Neural progenitor cell (in vitro differentiated cells): ENCODE data around the gene EDAR. TPM values are rescaled to one million over a fixed set of nuclear protein-coding genes. Genes with fewer than 3 reads are reported as not detected.

Source experiments
- DNase-seq: peaks from one replicate; pipeline ENCODE4 v3.0.0-alpha.2; 2016; ENCODE audit warnings: low spot score
- H2AFZ ChIP-seq: fragments of 200-600 bp; sonication (generic); replicated peaks from 2 replicates; pipeline ENCODE4 v1.6.1; 2016; ENCODE audit warnings: antibody characterized with exemption
- H3F3A ChIP-seq: fragments of 200-600 bp; sonication (generic); 2 replicates; pipeline ENCODE4 v1.6.1; 2016; ENCODE audit warnings: antibody characterized with exemption, low read depth
- H3K27ac ChIP-seq: fragments of 200-600 bp; sonication (generic); 2 replicates; pipeline ENCODE4 v1.5.1; 2016; ENCODE audit warnings: mild to moderate bottlenecking
- H3K27me3 ChIP-seq: fragments of 200-600 bp; sonication (generic); 2 replicates; pipeline ENCODE4 v1.6.1; 2016; ENCODE audit warnings: mild to moderate bottlenecking, moderate library complexity
- H3K36me3 ChIP-seq: fragments of 200-600 bp; sonication (generic); 2 replicates; pipeline ENCODE4 v1.5.1; 2016
- H3K4me1 ChIP-seq: fragments of 200-600 bp; sonication (generic); 2 replicates; pipeline ENCODE4 v1.6.1; 2016; ENCODE audit warnings: mixed run types
- H3K4me2 ChIP-seq: fragments of 200-600 bp; sonication (generic); 2 replicates; pipeline ENCODE4 v1.6.1; 2016
- H3K4me3 ChIP-seq: fragments of 200-600 bp; sonication (generic); 2 replicates; pipeline ENCODE4 v1.5.1; 2016
- H3K79me2 ChIP-seq: fragments of 200-600 bp; sonication (generic); 2 replicates; pipeline ENCODE4 v1.6.1; 2016; ENCODE audit warnings: low read depth
- H3K9ac ChIP-seq: fragments of 200-600 bp; sonication (generic); 2 replicates; pipeline ENCODE4 v1.6.1; 2016
- H3K9me3 ChIP-seq: fragments of 200-600 bp; sonication (generic); 2 replicates; pipeline ENCODE4 v1.5.1; 2016; ENCODE audit warnings: low read depth
- H4K20me1 ChIP-seq: fragments of 200-600 bp; sonication (generic); 2 replicates; pipeline ENCODE4 v1.6.1; 2016; ENCODE audit warnings: low read depth
- H3K27ac Mint-ChIP-seq: 3 replicates; pipeline ENCODE4 v1.8.0; 2021; ENCODE audit warnings: mixed read lengths
- H3K27me3 Mint-ChIP-seq: 2 replicates; pipeline ENCODE4 v1.8.0; 2022; ENCODE audit warnings: low read depth, mild to moderate bottlenecking, inconsistent platforms, moderate library complexity, mixed read lengths; ENCODE audit not compliant: insufficient read depth
- H3K36me3 Mint-ChIP-seq: 3 replicates; pipeline ENCODE4 v1.8.0; 2021; ENCODE audit warnings: mixed read lengths
- H3K4me1 Mint-ChIP-seq: 3 replicates; pipeline ENCODE4 v1.8.0; 2021; ENCODE audit warnings: mixed read lengths
- H3K4me3 Mint-ChIP-seq: 3 replicates; pipeline ENCODE4 v1.8.0; 2021; ENCODE audit warnings: mild to moderate bottlenecking, moderate library complexity, mixed read lengths
- H3K9me3 Mint-ChIP-seq: 3 replicates; pipeline ENCODE4 v1.8.0; 2020; ENCODE audit warnings: mixed read lengths
- CTCF ChIP-seq: fragments of 200-600 bp; sonication (generic); IDR thresholded peaks from 2 replicates; pipeline ENCODE4 v1.5.1; 2017; ENCODE audit warnings: antibody characterized with exemption, mild to moderate bottlenecking
- EZH2 ChIP-seq: fragments of 200-600 bp; sonication (generic); IDR thresholded peaks from 2 replicates; pipeline ENCODE4 v1.6.1; 2017; ENCODE audit warnings: antibody characterized with exemption, mild to moderate bottlenecking, moderate library complexity
- EZH2phosphoT487 ChIP-seq: fragments of 200-600 bp; sonication (generic); IDR thresholded peaks from 2 replicates; pipeline ENCODE4 v1.6.1; 2017; ENCODE audit warnings: antibody characterized with exemption
- total RNA-seq: library from RNA; depleted of rRNA; stranded (reverse); fragments of >200 nt; gene quantifications from 2 replicates; pipeline ENCODE4 v1.2.3, GENCODE V29; 2015; ENCODE audit warnings: low replicate concordance

Gene EDAR
- total RNA-seq = not detected in 2 replicates

- H3K27ac ChIP-seq = no peak within 1 kb of the TSS
- H3K27me3 ChIP-seq = peaks cover 16% of the 10 kb centered on the region
- H3K9me3 Mint-ChIP-seq = peaks cover under 1% of the 10 kb centered on the region
- peak within 1 kb of the TSS; percentile 91 for H3K27ac Mint-ChIP-seq
- H3K9ac ChIP-seq = no peak within 1 kb of the TSS
- no peaks in the 10 kb centered on the region for H3K36me3 Mint-ChIP-seq
- no peaks in the 10 kb centered on the region for H3K36me3 ChIP-seq
- no peak within 1 kb of the TSS for H3K4me3 ChIP-seq
- no peaks in the 10 kb centered on the region for H4K20me1 ChIP-seq
- TF ChIP-seq CTCF (peak; percentile 73), EZH2phosphoT487 (no peak)
- peaks cover 36% of the 10 kb centered on the region for H3K4me1 Mint-ChIP-seq
- H3K27me3 Mint-ChIP-seq = peaks cover 12% of the 10 kb centered on the region
- no peaks in the 10 kb centered on the region for H3F3A ChIP-seq
- no peak within 1 kb of the TSS for H3K4me2 ChIP-seq
- H3K4me1 ChIP-seq = no peaks in the 10 kb centered on the region
- no peak within 1 kb of the TSS for H2AFZ ChIP-seq
- peak within 1 kb of the TSS; percentile 41 for H3K4me3 Mint-ChIP-seq
- H3K9me3 ChIP-seq = no peaks in the 10 kb centered on the region
- no peaks in the 10 kb centered on the region for H3K79me2 ChIP-seq
- peak; percentile 82 for DNase-seq
Observed at GRCh38 chr2:108988796-108989713, at the start of gene EDAR. Gene EDAR, minus strand, starts transcription at chr2:108989220. Its CDS starts 58,206 bp downstream, at chr2:108931014.

- H3F3A ChIP-seq = peaks cover 14% of the 10 kb centered on the region
- H3K79me2 ChIP-seq = no peaks in the 10 kb centered on the region
- no peak overlapping the region for H3K4me3 ChIP-seq
- DNase-seq = no peak
- H3K4me2 ChIP-seq = no peak overlapping the region
- H3K4me1 ChIP-seq = peaks cover 20% of the 10 kb centered on the region
- H3K9me3 ChIP-seq = no peaks in the 10 kb centered on the region
- Mint-ChIP-seq H3K4me1 (peaks cover 30% of the 10 kb centered on the region), H3K4me3 (no peak overlapping the region), H3K27me3 (peaks cover 15% of the 10 kb centered on the region), H3K27ac (no peak overlapping the region), H3K9me3 (peaks cover 11% of the 10 kb centered on the region), H3K36me3 (peaks cover 5% of the 10 kb centered on the region)
- no peak for TF ChIP-seq EZH2phosphoT487
- TF ChIP-seq CTCF = no peak
- TF ChIP-seq EZH2 = no peak
- H2AFZ ChIP-seq = no peak overlapping the region
- no peaks in the 10 kb centered on the region for H4K20me1 ChIP-seq
- H3K27ac ChIP-seq = no peak overlapping the region
- no peaks in the 10 kb centered on the region for H3K36me3 ChIP-seq
- H3K27me3 ChIP-seq = peaks cover 49% of the 10 kb centered on the region
- no peak overlapping the region for H3K9ac ChIP-seq
Observed at GRCh38 chr2:109033171-109033570, 44.2 kb upstream of the EDAR start.

GRCh38 chr2:109032229-109032820 is 43.3 kb upstream of the EDAR start:
- H3K9ac ChIP-seq = no peak overlapping the region
- H3K4me3 Mint-ChIP-seq = peak overlapping the region; percentile 75
- H3K4me3 ChIP-seq = peak overlapping the region; percentile 49
- peaks cover 24% of the 10 kb centered on the region for H3K4me1 ChIP-seq
- no peak for TF ChIP-seq CTCF
- no peak overlapping the region for H2AFZ ChIP-seq
- DNase-seq = no peak
- H4K20me1 ChIP-seq = no peaks in the 10 kb centered on the region
- peaks cover 10% of the 10 kb centered on the region for H3K9me3 Mint-ChIP-seq
- peaks cover 15% of the 10 kb centered on the region for H3K27me3 Mint-ChIP-seq
- H3K27ac Mint-ChIP-seq = peak overlapping the region; percentile 83
- H3F3A ChIP-seq = peaks cover 14% of the 10 kb centered on the region
- H3K4me1 Mint-ChIP-seq = peaks cover 34% of the 10 kb centered on the region
- no peak overlapping the region for H3K27ac ChIP-seq
- H3K79me2 ChIP-seq = no peaks in the 10 kb centered on the region
- H3K9me3 ChIP-seq = no peaks in the 10 kb centered on the region
- H3K4me2 ChIP-seq = peak overlapping the region; percentile 85
- no peaks in the 10 kb centered on the region for H3K36me3 ChIP-seq
- peaks cover 5% of the 10 kb centered on the region for H3K36me3 Mint-ChIP-seq
- H3K27me3 ChIP-seq = peaks cover 49% of the 10 kb centered on the region
